GM19099 (cell line): ENCODE measurements around the gene PARM1.

ENCODE experiments used
- POLR2A ChIP-seq: IDR thresholded peaks from 3 replicates; pipeline ENCODE4 v1.6.1; 2011; ENCODE audit warnings: low read depth; ENCODE audit not compliant: insufficient read length; ENCODE audit errors: extremely low read depth

Gene PARM1

GRCh38 chr4:74931376-74931775 lies 1.5 kb upstream of the PARM1 start:
- no peak for TF ChIP-seq POLR2A

GRCh38 chr4:74932010-74932409 lies 906 bp upstream of the PARM1 start:
- no peak for TF ChIP-seq POLR2A

- TF ChIP-seq POLR2A: no peak
Measured at GRCh38 chr4:74933562-74934015, 673 bp downstream of the PARM1 start.

GRCh38 chr4:74934016-74934831 lies 1.3 kb downstream of the PARM1 start:
- peak; percentile 27 for TF ChIP-seq POLR2A

GRCh38 chr4:74934888-74935287 lies 2.0 kb downstream of the PARM1 start:
- no peak for TF ChIP-seq POLR2A

- TF ChIP-seq POLR2A: no peak
Measured at GRCh38 chr4:74941123-74941522, 8.2 kb downstream of the PARM1 start.

GRCh38 chr4:74942251-74942917 lies 9.5 kb downstream of the PARM1 start:
- no peak for TF ChIP-seq POLR2A

- TF ChIP-seq POLR2A: no peak
Measured at GRCh38 chr4:74942918-74943253, 10.0 kb downstream of the PARM1 start.

- no peak for TF ChIP-seq POLR2A
Measured at GRCh38 chr4:74944354-74944793, 11.5 kb downstream of the PARM1 start.

- no peak for TF ChIP-seq POLR2A
Measured at GRCh38 chr4:74946196-74946595, 13.3 kb downstream of the PARM1 start.

- TF ChIP-seq POLR2A: no peak
Measured at GRCh38 chr4:74947798-74948197, 14.9 kb downstream of the PARM1 start.

- TF ChIP-seq POLR2A: no peak
Measured at GRCh38 chr4:74948236-74948635, 15.3 kb downstream of the PARM1 start.

- no peak for TF ChIP-seq POLR2A
Measured at GRCh38 chr4:74950200-74950599, 17.3 kb downstream of the PARM1 start.

GRCh38 chr4:74950882-74951281 lies 18.0 kb downstream of the PARM1 start:
- no peak for TF ChIP-seq POLR2A

- TF ChIP-seq POLR2A: no peak
Measured at GRCh38 chr4:74953647-74954046, 20.7 kb downstream of the PARM1 start.

- TF ChIP-seq POLR2A: no peak
Measured at GRCh38 chr4:74958881-74959280, 26.0 kb downstream of the PARM1 start.
